OCI-LY3 (cell line): ENCODE results near the gene MT1A.

Experiments used
- EZH2phosphoT487 ChIP-seq: fragments of 200-600 bp; shearing (Covaris generic); IDR thresholded peaks from 2 replicates; pipeline ENCODE4 v1.6.1; 2018; ENCODE audit warnings: antibody characterized with exemption, mixed run types, low read depth
- TF ChIP-seq, protein P1 (sequence below): fragments of 200-600, 300-600 bp; sonication (generic); IDR thresholded peaks from 2 replicates; pipeline ENCODE4 v1.5.1; 2014; ENCODE audit warnings: antibody characterized with exemption, low read length, low read depth

DNA sequence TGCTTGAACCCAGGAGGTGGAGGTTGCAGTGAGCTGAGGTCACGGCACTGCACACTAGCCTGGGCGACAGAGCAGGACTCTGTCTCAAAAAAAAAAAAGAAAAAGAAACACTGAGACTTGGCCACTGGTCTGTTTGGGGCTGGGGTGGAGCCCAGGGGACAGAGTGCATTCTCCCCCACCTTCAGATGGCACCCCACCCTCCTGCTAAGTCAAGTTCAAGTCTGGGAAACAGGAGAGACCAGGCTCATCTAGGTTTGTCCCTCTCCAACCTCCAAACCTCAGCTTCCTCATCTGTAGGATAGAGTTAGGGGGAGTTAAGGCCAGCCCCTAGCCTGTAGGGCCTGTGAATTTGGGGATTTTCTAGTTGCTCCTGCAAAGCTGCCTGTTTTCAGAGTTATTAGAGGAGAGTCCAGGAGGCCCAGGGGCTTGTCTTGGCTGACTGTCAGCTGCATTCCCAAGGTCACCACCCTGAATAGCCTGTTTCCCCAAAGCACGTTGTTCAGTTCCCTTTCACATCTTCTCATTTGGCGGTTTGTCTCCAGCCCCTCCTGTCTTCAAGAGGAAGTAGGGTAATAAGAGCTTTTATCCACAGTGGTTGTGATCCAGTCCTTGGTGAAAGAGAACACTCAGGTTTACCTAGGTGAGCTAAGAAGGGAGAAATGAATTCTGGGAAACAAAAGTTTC lies 46.9 kb upstream of the MT1A start:
- TF ChIP-seq, protein P1, sequence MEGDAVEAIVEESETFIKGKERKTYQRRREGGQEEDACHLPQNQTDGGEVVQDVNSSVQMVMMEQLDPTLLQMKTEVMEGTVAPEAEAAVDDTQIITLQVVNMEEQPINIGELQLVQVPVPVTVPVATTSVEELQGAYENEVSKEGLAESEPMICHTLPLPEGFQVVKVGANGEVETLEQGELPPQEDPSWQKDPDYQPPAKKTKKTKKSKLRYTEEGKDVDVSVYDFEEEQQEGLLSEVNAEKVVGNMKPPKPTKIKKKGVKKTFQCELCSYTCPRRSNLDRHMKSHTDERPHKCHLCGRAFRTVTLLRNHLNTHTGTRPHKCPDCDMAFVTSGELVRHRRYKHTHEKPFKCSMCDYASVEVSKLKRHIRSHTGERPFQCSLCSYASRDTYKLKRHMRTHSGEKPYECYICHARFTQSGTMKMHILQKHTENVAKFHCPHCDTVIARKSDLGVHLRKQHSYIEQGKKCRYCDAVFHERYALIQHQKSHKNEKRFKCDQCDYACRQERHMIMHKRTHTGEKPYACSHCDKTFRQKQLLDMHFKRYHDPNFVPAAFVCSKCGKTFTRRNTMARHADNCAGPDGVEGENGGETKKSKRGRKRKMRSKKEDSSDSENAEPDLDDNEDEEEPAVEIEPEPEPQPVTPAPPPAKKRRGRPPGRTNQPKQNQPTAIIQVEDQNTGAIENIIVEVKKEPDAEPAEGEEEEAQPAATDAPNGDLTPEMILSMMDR, result no peak
- TF ChIP-seq EZH2phosphoT487, result no peak
